Sigmoid colon (tissue), 7 donors: Measurements from ENCODE around the gene CUX1. TPM values are rescaled to one million over a fixed set of nuclear protein-coding genes. Genes with fewer than 3 reads are reported as not detected.

Source experiments
- DNase-seq: peaks from one replicate; pipeline ENCODE4 v3.0.0-alpha.2; 2019
- H3K27ac ChIP-seq, 4 donors: fragments of 200-600 bp; sonication (generic); one replicate each; pipeline ENCODE4 v1.5.1; 2016 to 2019; ENCODE audit warnings: mild to moderate bottlenecking in 1 of 4
- H3K27me3 ChIP-seq, 3 donors: fragments of 200-600 bp; sonication (generic); one replicate each; pipeline ENCODE4 v1.5.1; 2019; ENCODE audit warnings: mild to moderate bottlenecking in 1 of 3
- H3K36me3 ChIP-seq, 4 donors: fragments of 200-600 bp; sonication (generic); one replicate each; pipeline ENCODE4 v1.5.1; 2016 to 2019
- H3K4me1 ChIP-seq, 4 donors: fragments of 200-600 bp; sonication (generic); one replicate each; pipeline ENCODE4 v1.5.1; 2017 to 2019
- H3K4me3 ChIP-seq, 4 donors: fragments of 200-600 bp; sonication (generic); one replicate each; pipeline ENCODE4 v1.5.1; 2017 to 2019; ENCODE audit warnings: mild to moderate bottlenecking in 2 of 4, moderate library complexity in 1 of 4
- H3K9me3 ChIP-seq, 4 donors: fragments of 200-600 bp in 3 of 4; sonication (generic) in 3 of 4; one replicate each; pipeline versions ENCODE4 v1.5.1 to v1.6.1; 2013 to 2019
- CTCF ChIP-seq, 4 experiments: fragments of 450-650 bp in 3 of 4; fragments of 200-600 bp in 1 of 4; IDR thresholded peaks; one replicate each; pipeline ENCODE4 v1.5.1; 2016 to 2019; ENCODE audit warnings: antibody characterized with exemption in 4 of 4, mild to moderate bottlenecking in 3 of 4, moderate library complexity in 2 of 4
- EP300 ChIP-seq, 4 donors: sonication (generic); formaldehyde crosslinking; IDR thresholded peaks; one replicate each; pipeline ENCODE4 v1.6.1; 2017; ENCODE audit warnings: antibody characterized with exemption in 4 of 4
- POLR2A ChIP-seq, 2 donors: fragments of 450-650 bp; IDR thresholded peaks; one replicate each; pipeline ENCODE4 v1.6.1; 2016; ENCODE audit warnings: antibody characterized with exemption in 2 of 2, mild to moderate bottlenecking in 2 of 2, moderate library complexity in 2 of 2
- POLR2AphosphoS5 ChIP-seq, 4 donors: sonication (generic); formaldehyde crosslinking; IDR thresholded peaks; one replicate each; pipeline ENCODE4 v1.6.1; 2017; ENCODE audit warnings: antibody characterized with exemption in 4 of 4
- WGBS, 2 donors: extraction: QIAGEN DNeasy Blood & Tissue Kit; methylation state at CpG; one replicate each; pipeline ENCODE4 v1.1.7; 2013; 5-methylcytosine and 5-hydroxymethylcytosine counted together
- intact Hi-C: fragments of 100-400 bp; cut with DNase I; formaldehyde crosslinking; loops from one replicate; pipeline ENCODE4 v1.15.1; 2023
- polyA plus RNA-seq, 3 donors: library from polyadenylated mRNA; stranded (reverse); fragments of 200-250 nt; gene quantifications; one replicate each; pipeline ENCODE4 v1.2.3, GENCODE V29; 2013
- total RNA-seq, 4 donors: library from RNA; depleted of rRNA; stranded (reverse); fragments of >200 nt; gene quantifications; one replicate each; pipeline ENCODE4 v1.1.0, GENCODE V29; 2016
- donor health status: healthy with polysubstance abuse.
- donor health status: Bipolar disorder and iron deficiency.
- donor health status: healthy.

CUX1 gene
- total and polyA plus RNA-seq, 7 donors: 46.7 to 127 (median 49.9) TPM

DNA sequence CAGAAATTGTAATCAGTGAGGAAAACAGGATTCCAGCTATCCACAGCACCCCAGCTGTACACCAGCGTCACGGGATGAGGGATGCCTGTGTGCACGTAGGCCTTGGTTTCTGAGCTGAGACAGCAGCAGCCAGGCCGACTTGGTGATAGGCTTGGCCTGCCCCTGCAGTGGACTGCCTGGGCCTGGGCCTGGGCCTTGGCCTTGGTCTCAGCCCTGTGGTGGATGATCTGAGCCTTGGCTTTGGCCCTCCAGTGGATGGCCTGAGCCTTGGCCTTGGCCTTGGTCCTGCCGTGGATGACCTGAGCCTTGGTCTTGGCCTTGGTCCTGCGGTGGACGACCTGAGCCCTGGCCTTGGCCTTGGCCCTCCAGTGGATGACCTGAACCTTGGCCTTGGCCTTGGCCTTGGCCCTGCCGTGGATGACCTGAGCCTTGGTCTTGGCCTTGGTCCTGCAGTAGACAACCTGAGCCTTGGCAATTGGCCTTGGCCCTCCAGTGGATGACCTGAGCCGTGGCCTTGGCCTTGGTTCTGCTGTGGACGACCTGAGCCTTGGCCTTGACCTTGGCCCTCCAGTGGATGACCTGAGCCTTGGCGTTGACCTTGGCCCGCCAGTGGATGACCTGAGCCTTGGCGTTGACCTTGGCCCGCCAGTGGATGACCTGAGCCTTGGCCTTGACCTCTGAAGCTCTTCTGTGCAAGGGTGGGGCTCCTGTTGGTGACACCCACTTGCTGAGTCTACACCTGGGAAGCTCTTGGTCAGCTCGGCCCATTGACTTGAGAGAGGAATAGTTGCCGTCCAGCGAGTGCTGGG is 93.8 kb downstream of the CUX1 start:
- no peaks in the 10 kb centered on the region for H3K27me3 ChIP-seq
- no peak overlapping the region for H3K4me3 ChIP-seq
- H3K27ac ChIP-seq: peak overlapping the region; percentile 38 to 93 (median 86)
- 95% methylated on average over 17 of the region's 17 CpGs for WGBS, 2 donors
- TF ChIP-seq POLR2A (IDR thresholded peaks at IDR 0.05) (no peak), CTCF (IDR thresholded peaks at IDR 0.05) (no peak), EP300 (IDR thresholded peaks at IDR 0.05) (no peak), POLR2AphosphoS5 (IDR thresholded peaks at IDR 0.05) (peak in 2 of 4 donors; percentile 14 to 26)
- peaks cover 0 to 54% (median 48%) of the 10 kb centered on the region in 4 donors for H3K4me1 ChIP-seq
- intact Hi-C loops: loop anchor here (5.0 kb wide), 1 partner anchor 94 kb away; the partner anchor contains the start of gene CUX1
- no peaks in the 10 kb centered on the region for H3K36me3 ChIP-seq
- no peaks in the 10 kb centered on the region for H3K9me3 ChIP-seq
- peak; percentile 78 for DNase-seq

DNA sequence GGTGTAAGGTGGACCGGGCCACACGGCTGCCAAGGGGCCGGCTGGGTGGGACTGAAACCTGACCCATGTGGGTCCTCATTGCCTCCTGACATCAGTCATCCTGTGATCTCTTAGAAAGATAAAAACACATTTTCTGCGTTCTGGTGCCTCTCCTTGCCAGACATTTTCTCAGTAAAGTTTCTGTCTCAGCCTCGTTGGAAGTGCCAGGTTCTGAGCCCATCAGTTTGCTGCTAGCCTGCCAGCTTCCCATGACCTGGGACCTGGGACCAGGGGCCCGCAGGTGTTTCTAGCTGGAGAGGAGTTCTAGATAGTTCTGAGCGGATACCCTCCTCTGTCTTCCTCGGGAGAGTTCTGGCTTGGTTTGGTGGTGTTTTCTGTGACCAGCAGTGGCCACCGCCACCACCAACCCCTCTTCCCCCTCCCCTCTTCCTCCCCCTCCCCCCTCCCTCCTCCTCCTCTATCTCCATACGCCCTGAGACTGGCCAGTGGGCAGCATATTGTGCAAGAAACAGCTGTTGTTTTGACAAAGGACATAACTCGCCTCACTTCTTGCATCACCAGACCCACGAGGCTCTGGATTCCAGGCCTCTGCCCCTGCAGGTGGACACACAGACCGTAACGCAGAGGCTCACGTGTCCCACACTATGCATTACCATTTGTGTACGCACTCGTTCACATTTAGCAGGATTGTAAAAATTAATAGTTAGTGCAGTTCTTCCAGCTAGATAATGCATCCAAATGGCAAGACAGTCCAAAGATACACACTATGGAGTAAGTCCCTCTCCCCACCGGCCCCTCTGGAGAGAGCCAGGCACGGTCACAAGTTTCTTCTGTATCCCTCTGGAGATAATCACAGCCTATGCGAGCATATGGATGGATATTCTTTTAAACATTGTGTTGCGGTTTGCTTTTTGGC is 94.6 kb downstream of the CUX1 start:
- Histone ChIP-seq H3K27ac (peak overlapping the region; percentile 38 to 93 (median 86)), H3K36me3 (peaks cover 0 to 7% (median 0%) of the 10 kb centered on the region in 4 donors), H3K4me3 (peak overlapping the region in 2 of 4 donors; percentile 38 to 45), H3K9me3 (no peaks in the 10 kb centered on the region), H3K27me3 (no peaks in the 10 kb centered on the region), H3K4me1 (peaks cover 0 to 60% (median 55%) of the 10 kb centered on the region in 4 donors)
- 68 to 71% methylated on average over 21 of the region's 21 CpGs for WGBS, 2 donors
- TF ChIP-seq EP300 (IDR thresholded peaks at IDR 0.05) (peak; percentile 69 to 99 (median 98)), CTCF (IDR thresholded peaks at IDR 0.05) (peak in 1 of 4 experiments; percentile 17), POLR2AphosphoS5 (IDR thresholded peaks at IDR 0.05) (peak; percentile 83 to 97 (median 94)), POLR2A (IDR thresholded peaks at IDR 0.05) (no peak)
- intact Hi-C loops: loop anchor here (2.0 to 5.0 kb wide), 3 partner anchors 33 to 95 kb away; partner anchors contain the start of gene CUX1
- peak; percentile 97 for DNase-seq

- peak; percentile 91 for DNase-seq
- intact Hi-C loops: loop anchor here (2.0 to 5.0 kb wide), 3 partner anchors 32 to 95 kb away; partner anchors contain the start of gene CUX1
- Histone ChIP-seq H3K9me3 (no peaks in the 10 kb centered on the region), H3K27me3 (no peaks in the 10 kb centered on the region), H3K36me3 (peaks cover 0 to 14% (median 0%) of the 10 kb centered on the region in 4 donors), H3K4me3 (peak overlapping the region; percentile 18 to 45 (median 36)), H3K4me1 (peaks cover 0 to 66% (median 61%) of the 10 kb centered on the region in 4 donors), H3K27ac (peak overlapping the region; percentile 35 to 93 (median 86))
- TF ChIP-seq POLR2AphosphoS5 (IDR thresholded peaks at IDR 0.05): peak; percentile 97 to 99 (median 98)
- peak; percentile 92 to 97 (median 96) for TF ChIP-seq EP300 (IDR thresholded peaks at IDR 0.05)
- no peak for TF ChIP-seq CTCF (IDR thresholded peaks at IDR 0.05)
- 34 to 67% methylated on average over 12 of the region's 12 CpGs for WGBS, 2 donors
Observed at GRCh38 chr7:101912716-101913110, 95.3 kb downstream of the CUX1 start.

- Histone ChIP-seq H3K4me3 (peak overlapping the region; percentile 18 to 45 (median 36)), H3K36me3 (peaks cover 0 to 20% (median 0%) of the 10 kb centered on the region in 4 donors), H3K27me3 (no peaks in the 10 kb centered on the region), H3K27ac (peak overlapping the region in 3 of 4 donors; percentile 84 to 93 (median 87)), H3K4me1 (peaks cover 0 to 66% (median 61%) of the 10 kb centered on the region in 4 donors), H3K9me3 (no peaks in the 10 kb centered on the region)
- no peak for DNase-seq
- TF ChIP-seq CTCF (IDR thresholded peaks at IDR 0.05) (no peak), POLR2A (IDR thresholded peaks at IDR 0.05) (no peak), POLR2AphosphoS5 (IDR thresholded peaks at IDR 0.05) (no peak), EP300 (IDR thresholded peaks at IDR 0.05) (no peak)
- intact Hi-C loops: loop anchor here (2.0 to 5.0 kb wide), 3 partner anchors 32 to 96 kb away; partner anchors contain the start of gene CUX1
- 71 to 78% methylated on average over 24 of the region's 24 CpGs for WGBS, 2 donors
Observed at GRCh38 chr7:101913247-101913721, 95.9 kb downstream of the CUX1 start.
